ENCODE measurements around the gene HAUS7.

HAUS7 gene

GRCh38 chrX:153477901-153478300, 7.5 kb upstream of the HAUS7 start:
- H3K4me3 ChIP-seq (ENCODE audit: low read length) = no peak overlapping the region
- H4K20me1 ChIP-seq (ENCODE audit: control insufficient read depth, insufficient read depth, low read depth, low read length) = no peaks in the 10 kb centered on the region
- no peaks in the 10 kb centered on the region for H3F3A ChIP-seq (ENCODE audit: control insufficient read depth, insufficient read depth)
- no peaks in the 10 kb centered on the region for H3K79me2 ChIP-seq (ENCODE audit: control insufficient read depth, low read length)
- H3K27me3 ChIP-seq (ENCODE audit: control insufficient read depth, low read length) = no peaks in the 10 kb centered on the region
- TF ChIP-seq EZH2phosphoT487 (IDR thresholded peaks at IDR 0.05; ENCODE audit: borderline replicate concordance, low read length) = no peak
- no peak overlapping the region for H3K27ac ChIP-seq (ENCODE audit: low read depth, low read length)
- H3K36me3 ChIP-seq (ENCODE audit: control insufficient read depth, low read length) = no peaks in the 10 kb centered on the region
- H3K9me2 ChIP-seq (replicated peaks; ENCODE audit: control insufficient read depth, low read length) = no peaks in the 10 kb centered on the region
- no peak overlapping the region for H3K4me2 ChIP-seq (ENCODE audit: low read length)
- peaks cover 4% of the 10 kb centered on the region for H3K4me1 ChIP-seq (ENCODE audit: control insufficient read depth, low read length)
- H3K9me3 ChIP-seq (ENCODE audit: control insufficient read depth, insufficient read depth, low read length) = no peaks in the 10 kb centered on the region

DNA sequence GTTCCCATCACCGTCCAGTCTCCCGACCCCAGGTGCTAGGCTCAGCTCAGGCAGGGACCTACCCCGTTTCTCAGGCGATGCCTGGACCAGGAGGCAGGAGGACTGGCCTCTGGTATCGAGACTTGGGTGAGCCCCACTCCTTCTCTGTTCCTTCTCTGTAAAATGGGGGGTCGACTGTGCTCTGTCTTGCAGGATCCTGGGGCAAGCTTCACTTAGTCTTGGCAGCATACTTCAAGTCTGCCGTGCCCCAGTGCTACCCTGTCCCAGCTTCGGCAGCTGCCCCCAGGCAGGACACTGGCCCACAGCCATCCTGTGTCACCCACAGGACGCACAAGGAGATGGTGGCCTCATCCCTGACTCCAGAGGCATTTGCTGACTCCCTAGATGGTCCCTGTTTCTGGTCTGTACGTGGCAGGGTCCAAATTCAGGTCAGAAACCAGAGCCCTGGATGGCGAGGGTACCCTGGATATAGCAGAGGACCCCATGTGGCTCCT, 7.0 kb upstream of the HAUS7 start:
- Histone ChIP-seq H3K9me2 (replicated peaks; ENCODE audit: control insufficient read depth, low read length) (no peaks in the 10 kb centered on the region), H3K4me2 (ENCODE audit: low read length) (no peak overlapping the region), H3K9me3 (ENCODE audit: control insufficient read depth, insufficient read depth, low read length) (no peaks in the 10 kb centered on the region), H3K36me3 (ENCODE audit: control insufficient read depth, low read length) (no peaks in the 10 kb centered on the region), H3K27me3 (ENCODE audit: control insufficient read depth, low read length) (no peaks in the 10 kb centered on the region), H4K20me1 (ENCODE audit: control insufficient read depth, insufficient read depth, low read depth, low read length) (no peaks in the 10 kb centered on the region), H3K27ac (ENCODE audit: low read depth, low read length) (no peak overlapping the region), H3K79me2 (ENCODE audit: control insufficient read depth, low read length) (no peaks in the 10 kb centered on the region), H3K4me3 (ENCODE audit: low read length) (no peak overlapping the region), H3F3A (ENCODE audit: control insufficient read depth, insufficient read depth) (no peaks in the 10 kb centered on the region), H3K4me1 (ENCODE audit: control insufficient read depth, low read length) (peaks cover 4% of the 10 kb centered on the region)
- TF ChIP-seq, protein P1, sequence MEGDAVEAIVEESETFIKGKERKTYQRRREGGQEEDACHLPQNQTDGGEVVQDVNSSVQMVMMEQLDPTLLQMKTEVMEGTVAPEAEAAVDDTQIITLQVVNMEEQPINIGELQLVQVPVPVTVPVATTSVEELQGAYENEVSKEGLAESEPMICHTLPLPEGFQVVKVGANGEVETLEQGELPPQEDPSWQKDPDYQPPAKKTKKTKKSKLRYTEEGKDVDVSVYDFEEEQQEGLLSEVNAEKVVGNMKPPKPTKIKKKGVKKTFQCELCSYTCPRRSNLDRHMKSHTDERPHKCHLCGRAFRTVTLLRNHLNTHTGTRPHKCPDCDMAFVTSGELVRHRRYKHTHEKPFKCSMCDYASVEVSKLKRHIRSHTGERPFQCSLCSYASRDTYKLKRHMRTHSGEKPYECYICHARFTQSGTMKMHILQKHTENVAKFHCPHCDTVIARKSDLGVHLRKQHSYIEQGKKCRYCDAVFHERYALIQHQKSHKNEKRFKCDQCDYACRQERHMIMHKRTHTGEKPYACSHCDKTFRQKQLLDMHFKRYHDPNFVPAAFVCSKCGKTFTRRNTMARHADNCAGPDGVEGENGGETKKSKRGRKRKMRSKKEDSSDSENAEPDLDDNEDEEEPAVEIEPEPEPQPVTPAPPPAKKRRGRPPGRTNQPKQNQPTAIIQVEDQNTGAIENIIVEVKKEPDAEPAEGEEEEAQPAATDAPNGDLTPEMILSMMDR (IDR thresholded peaks at IDR 0.05; ENCODE audit: low read depth, low read length, poor library complexity, severe bottlenecking) = no peak
- TF ChIP-seq EZH2phosphoT487 (IDR thresholded peaks at IDR 0.05; ENCODE audit: borderline replicate concordance, low read length) = no peak

GRCh38 chrX:153476666-153477363, 6.4 kb upstream of the HAUS7 start:
- Histone ChIP-seq H3K27me3 (ENCODE audit: control insufficient read depth, low read length) (no peaks in the 10 kb centered on the region), H3K4me1 (ENCODE audit: control insufficient read depth, low read length) (peaks cover 4% of the 10 kb centered on the region), H3K9me3 (ENCODE audit: control insufficient read depth, insufficient read depth, low read length) (no peaks in the 10 kb centered on the region), H3K4me3 (ENCODE audit: low read length) (no peak overlapping the region), H3K4me2 (ENCODE audit: low read length) (no peak overlapping the region), H3K79me2 (ENCODE audit: control insufficient read depth, low read length) (no peaks in the 10 kb centered on the region), H3K27ac (ENCODE audit: low read depth, low read length) (no peak overlapping the region), H3F3A (ENCODE audit: control insufficient read depth, insufficient read depth) (no peaks in the 10 kb centered on the region), H3K36me3 (ENCODE audit: control insufficient read depth, low read length) (no peaks in the 10 kb centered on the region), H3K9me2 (replicated peaks; ENCODE audit: control insufficient read depth, low read length) (no peaks in the 10 kb centered on the region), H4K20me1 (ENCODE audit: control insufficient read depth, insufficient read depth, low read depth, low read length) (no peaks in the 10 kb centered on the region)
- TF ChIP-seq, protein P1 (IDR thresholded peaks at IDR 0.05; ENCODE audit: low read depth, low read length, poor library complexity, severe bottlenecking) = no peak
- TF ChIP-seq EZH2phosphoT487 (IDR thresholded peaks at IDR 0.05; ENCODE audit: borderline replicate concordance, low read length) = no peak

GRCh38 chrX:153475751-153476281, 5.4 kb upstream of the HAUS7 start:
- H3K9me2 ChIP-seq (replicated peaks; ENCODE audit: control insufficient read depth, low read length) = no peaks in the 10 kb centered on the region
- no peaks in the 10 kb centered on the region for H4K20me1 ChIP-seq (ENCODE audit: control insufficient read depth, insufficient read depth, low read depth, low read length)
- H3K36me3 ChIP-seq (ENCODE audit: control insufficient read depth, low read length) = no peaks in the 10 kb centered on the region
- peaks cover 7% of the 10 kb centered on the region for H3K4me1 ChIP-seq (ENCODE audit: control insufficient read depth, low read length)
- TF ChIP-seq, protein P1 (IDR thresholded peaks at IDR 0.05; ENCODE audit: low read depth, low read length, poor library complexity, severe bottlenecking) = no peak
- TF ChIP-seq EZH2phosphoT487 (IDR thresholded peaks at IDR 0.05; ENCODE audit: borderline replicate concordance, low read length) = no peak
- no peak overlapping the region for H3K4me2 ChIP-seq (ENCODE audit: low read length)
- no peaks in the 10 kb centered on the region for H3K79me2 ChIP-seq (ENCODE audit: control insufficient read depth, low read length)
- H3K27ac ChIP-seq (ENCODE audit: low read depth, low read length) = no peak overlapping the region
- H3K9me3 ChIP-seq (ENCODE audit: control insufficient read depth, insufficient read depth, low read length) = no peaks in the 10 kb centered on the region
- H3F3A ChIP-seq (ENCODE audit: control insufficient read depth, insufficient read depth) = no peaks in the 10 kb centered on the region
- no peaks in the 10 kb centered on the region for H3K27me3 ChIP-seq (ENCODE audit: control insufficient read depth, low read length)
- no peak overlapping the region for H3K4me3 ChIP-seq (ENCODE audit: low read length)
